ENCODE data around the gene MANF. TPM values are rescaled to one million over a fixed set of nuclear protein-coding genes. Genes with fewer than 3 reads are reported as not detected.
"Not testable (repeated sequence)": the region's sequence is repeated elsewhere in the genome, so short reads cannot be mapped to it uniquely, and the experiment has no call there.

Gene MANF
- total RNA-seq, 2 experiments from 2014 or later = 104 to 117 TPM

DNA sequence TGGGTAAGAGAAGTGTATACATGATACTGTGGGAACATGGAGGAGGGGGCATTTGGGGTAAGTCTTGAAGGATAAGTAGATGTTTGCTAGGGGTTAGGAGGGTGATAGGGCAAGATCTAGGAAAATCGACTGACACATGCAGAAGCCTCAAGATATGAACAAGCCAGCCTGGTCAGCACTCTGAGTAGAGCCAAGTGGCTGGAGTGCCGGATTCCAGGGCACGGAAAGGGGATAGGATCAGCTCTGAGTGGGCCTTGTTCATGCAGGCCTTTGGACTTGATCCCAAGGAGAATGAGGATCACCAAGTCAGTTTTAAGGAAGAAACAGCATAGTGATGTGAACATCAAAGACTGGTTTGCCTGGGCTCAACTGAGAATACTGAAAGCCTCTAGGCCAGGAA lies 24.3 kb upstream of the MANF start:
- H3K79me2 ChIP-seq (ENCODE audit: insufficient read depth, low read depth, low read length) = no peaks in the 10 kb centered on the region
- BruUV-seq (replicated peaks) = no TSS peak
- CTCF ChIA-PET (ENCODE audit: unreplicated experiment) = no interaction called here

GRCh38 chr3:51361746-51362145 lies 23.3 kb upstream of the MANF start:
- Histone ChIP-seq H3K36me3 (ENCODE audit: insufficient read depth, low read length) (no peaks in the 10 kb centered on the region), H3K4me1 (ENCODE audit: insufficient read depth, low read length, poor library complexity, severe bottlenecking) (no peaks in the 10 kb centered on the region), H2AFZ (ENCODE audit: low read length) (no peak overlapping the region), H4K20me1 (ENCODE audit: insufficient read depth, low read length) (no peaks in the 10 kb centered on the region), H3K4me2 (ENCODE audit: low read length) (no peak overlapping the region), H3K9me2 (ENCODE audit: insufficient read depth, low read length) (no peaks in the 10 kb centered on the region), H3K79me2 (ENCODE audit: insufficient read depth, low read depth, low read length) (no peaks in the 10 kb centered on the region), H3K4me3 (ENCODE audit: low read depth, low read length, poor library complexity, severe bottlenecking) (no peak overlapping the region), H3K9me3 (ENCODE audit: low read length) (no peaks in the 10 kb centered on the region), H3K27ac (ENCODE audit: low read depth, low read length, poor library complexity, severe bottlenecking) (no peak overlapping the region)
- intact Hi-C loops (cut with micrococcal nuclease; ENCODE audit: unreplicated experiment) = no loop called here
- ChIA-PET CTCF (ENCODE audit: unreplicated experiment) (no interaction called here), POLR2A (no interaction called here)
- BruUV-seq (replicated peaks) = no TSS peak
- TF ChIP-seq CTCF (conservative IDR thresholded peaks at IDR 0.05; ENCODE audit: low read length) (no peak), EZH2phosphoT487 (IDR thresholded peaks at IDR 0.05; ENCODE audit: borderline replicate concordance, low read depth, low read length) (no peak)
- no peak for DNase-seq (ENCODE audit: low spot score)

More for the DNA sequence above, 24.3 kb upstream of the MANF start:
- no peak overlapping the region for H3K27ac ChIP-seq (ENCODE audit: low read depth, low read length, poor library complexity, severe bottlenecking)
- H3K36me3 ChIP-seq (ENCODE audit: insufficient read depth, low read length) = no peaks in the 10 kb centered on the region
- no peaks in the 10 kb centered on the region for H3K4me1 ChIP-seq (ENCODE audit: insufficient read depth, low read length, poor library complexity, severe bottlenecking)
- H3K9me2 ChIP-seq (ENCODE audit: insufficient read depth, low read length) = no peaks in the 10 kb centered on the region
- H3K4me3 ChIP-seq (ENCODE audit: low read depth, low read length, poor library complexity, severe bottlenecking) = no peak overlapping the region
- POLR2A ChIA-PET = no interaction called here
- no peak overlapping the region for H2AFZ ChIP-seq (ENCODE audit: low read length)
- no peaks in the 10 kb centered on the region for H3K9me3 ChIP-seq (ENCODE audit: low read length)
- no peak for DNase-seq (ENCODE audit: low spot score)
- intact Hi-C loops (cut with micrococcal nuclease; ENCODE audit: unreplicated experiment) = no loop called here
- H3K4me2 ChIP-seq (ENCODE audit: low read length) = no peak overlapping the region
- TF ChIP-seq EZH2phosphoT487 (IDR thresholded peaks at IDR 0.05; ENCODE audit: borderline replicate concordance, low read depth, low read length) = no peak
- no peak for TF ChIP-seq CTCF (conservative IDR thresholded peaks at IDR 0.05; ENCODE audit: low read length)
- H4K20me1 ChIP-seq (ENCODE audit: insufficient read depth, low read length) = no peaks in the 10 kb centered on the region

DNA sequence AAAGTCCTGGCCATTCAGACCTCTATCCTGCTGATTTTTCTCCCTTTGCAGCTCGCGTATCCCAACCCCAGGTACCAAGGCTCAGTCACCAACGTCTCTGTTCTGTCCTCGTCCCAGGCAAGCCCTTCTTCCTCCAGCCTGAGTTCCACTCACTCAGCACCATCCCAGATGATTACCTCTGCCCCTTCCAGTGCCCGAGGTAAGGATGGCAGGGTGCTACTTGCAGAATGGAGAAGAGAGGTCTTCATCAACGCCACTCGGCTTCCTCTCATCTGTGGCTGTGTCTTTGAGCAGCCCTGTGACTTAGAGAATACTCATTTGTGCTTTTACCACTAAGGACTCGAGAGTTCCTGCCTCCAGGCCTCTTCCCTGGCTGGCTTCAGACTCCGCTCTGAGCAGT lies 22.6 kb upstream of the MANF start:
- BruUV-seq (replicated peaks) = no TSS peak
- Histone ChIP-seq H3K4me3 (ENCODE audit: low read depth, low read length, poor library complexity, severe bottlenecking) (no peak overlapping the region), H3K9me3 (ENCODE audit: low read length) (no peaks in the 10 kb centered on the region), H3K36me3 (ENCODE audit: insufficient read depth, low read length) (no peaks in the 10 kb centered on the region), H4K20me1 (ENCODE audit: insufficient read depth, low read length) (no peaks in the 10 kb centered on the region), H2AFZ (ENCODE audit: low read length) (no peak overlapping the region), H3K27ac (ENCODE audit: low read depth, low read length, poor library complexity, severe bottlenecking) (no peak overlapping the region), H3K9me2 (ENCODE audit: insufficient read depth, low read length) (no peaks in the 10 kb centered on the region), H3K4me2 (ENCODE audit: low read length) (no peak overlapping the region), H3K4me1 (ENCODE audit: insufficient read depth, low read length, poor library complexity, severe bottlenecking) (no peaks in the 10 kb centered on the region), H3K79me2 (ENCODE audit: insufficient read depth, low read depth, low read length) (no peaks in the 10 kb centered on the region)
- TF ChIP-seq CTCF (conservative IDR thresholded peaks at IDR 0.05; ENCODE audit: low read length) (no peak), EZH2phosphoT487 (IDR thresholded peaks at IDR 0.05; ENCODE audit: borderline replicate concordance, low read depth, low read length) (no peak)
- DNase-seq (ENCODE audit: low spot score) = no peak
- ChIA-PET CTCF (ENCODE audit: unreplicated experiment) (no interaction called here), POLR2A (no interaction called here)
- intact Hi-C loops (cut with micrococcal nuclease; ENCODE audit: unreplicated experiment) = no loop called here

GRCh38 chr3:51368276-51368675 lies 16.8 kb upstream of the MANF start:
- H3K4me1 ChIP-seq (ENCODE audit: insufficient read depth, low read length, poor library complexity, severe bottlenecking); H3K9me2 ChIP-seq (ENCODE audit: insufficient read depth, low read length); H3K9me3 ChIP-seq (ENCODE audit: low read length); POLR2A ChIA-PET; H3K4me3 ChIP-seq (ENCODE audit: low read depth, low read length, poor library complexity, severe bottlenecking); H3K79me2 ChIP-seq (ENCODE audit: insufficient read depth, low read depth, low read length); H3K36me3 ChIP-seq (ENCODE audit: insufficient read depth, low read length); BruUV-seq (replicated peaks); DNase-seq (ENCODE audit: low spot score); H4K20me1 ChIP-seq (ENCODE audit: insufficient read depth, low read length); intact Hi-C loops (cut with micrococcal nuclease; ENCODE audit: unreplicated experiment); H3K27ac ChIP-seq (ENCODE audit: low read depth, low read length, poor library complexity, severe bottlenecking); H2AFZ ChIP-seq (ENCODE audit: low read length); CTCF ChIA-PET (ENCODE audit: unreplicated experiment); H3K4me2 ChIP-seq (ENCODE audit: low read length): not testable (repeated sequence)
